CD4-positive, CD25-positive, alpha-beta regulatory T cell (primary cell): ENCODE results near the gene PRKAA1. TPM values are rescaled to one million over a fixed set of nuclear protein-coding genes. Genes with fewer than 3 reads are reported as not detected.
"Not testable (repeated sequence)": the region's sequence is repeated elsewhere in the genome, so short reads cannot be mapped to it uniquely, and the experiment has no call there.

ENCODE experiments used
- ATAC-seq, 2 donors: fragments of 150-1000 bp; cut with Tn5 transposase; one replicate each; pipeline ENCODE4 v1.10.0; 2021; ENCODE audit warnings: low read depth in 2 of 2, moderate number of reproducible peaks in 2 of 2, moderate library complexity in 1 of 2
- DNase-seq, 3 donors: peaks; one replicate each; pipeline versions ENCODE4 v3.0.0 to v3.0.0-alpha.2; 2012 to 2022; ENCODE audit warnings: mixed read lengths in 1 of 3
- H3K27ac ChIP-seq: one replicate; pipeline ENCODE4 v1.7.0; 2013; ENCODE audit warnings: mild to moderate bottlenecking, low read length; ENCODE audit not compliant: insufficient read depth, poor library complexity, severe bottlenecking
- H3K27me3 ChIP-seq: one replicate; pipeline ENCODE4 v1.7.0; 2013; ENCODE audit warnings: low read length; ENCODE audit not compliant: control insufficient read depth, insufficient read depth
- H3K36me3 ChIP-seq: one replicate; pipeline ENCODE4 v1.7.0; 2013; ENCODE audit warnings: mild to moderate bottlenecking, low read length, moderate library complexity; ENCODE audit not compliant: control insufficient read depth, insufficient read depth
- H3K4me1 ChIP-seq: 2 replicates; pipeline ENCODE4 v1.7.0; 2013; ENCODE audit warnings: mild to moderate bottlenecking, low read length; ENCODE audit not compliant: insufficient read depth, control insufficient read depth, poor library complexity, severe bottlenecking
- H3K4me3 ChIP-seq: one replicate; pipeline ENCODE4 v1.7.0; 2013; ENCODE audit warnings: low read depth, mild to moderate bottlenecking, low read length, moderate library complexity
- H3K9me3 ChIP-seq, 2 experiments: 1 replicate in 1 of 2; 2 replicates in 1 of 2; pipeline ENCODE4 v1.7.0; 2013; ENCODE audit warnings: low read length in 2 of 2, mild to moderate bottlenecking in 1 of 2, moderate library complexity in 1 of 2; ENCODE audit not compliant: control insufficient read depth in 2 of 2
- H3K27ac Mint-ChIP-seq, 3 donors: one replicate each; pipeline ENCODE4 v1.8.0; 2020 to 2022; ENCODE audit warnings: mild to moderate bottlenecking in 3 of 3, mixed read lengths in 3 of 3, moderate library complexity in 2 of 3
- H3K27me3 Mint-ChIP-seq: one replicate; pipeline ENCODE4 v1.8.0; 2022; ENCODE audit warnings: mild to moderate bottlenecking, mixed read lengths
- H3K36me3 Mint-ChIP-seq: one replicate; pipeline ENCODE4 v1.8.0; 2020; ENCODE audit warnings: mixed read lengths
- H3K4me1 Mint-ChIP-seq, 4 donors: one replicate each; pipeline ENCODE4 v1.8.0; 2020 to 2022; ENCODE audit warnings: mixed read lengths in 4 of 4, mild to moderate bottlenecking in 1 of 4
- H3K4me3 Mint-ChIP-seq, 4 donors: one replicate each; pipeline ENCODE4 v1.8.0; 2020 to 2022; ENCODE audit warnings: mild to moderate bottlenecking in 4 of 4, mixed read lengths in 4 of 4, moderate library complexity in 3 of 4
- H3K9me3 Mint-ChIP-seq, 7 donors: one replicate each; pipeline ENCODE4 v1.8.0; 2020 to 2022; ENCODE audit warnings: mixed read lengths in 7 of 7, mild to moderate bottlenecking in 3 of 7, moderate library complexity in 2 of 7
- polyA plus RNA-seq, 4 donors: library from polyadenylated mRNA; unstranded; fragments of 300-500 nt; fragmentation: Illumina TruSeq; gene quantifications; one replicate each; pipeline ENCODE4 v1.2.3, GENCODE V29; 2021
- total RNA-seq: library from RNA; stranded (reverse); gene quantifications from one replicate; pipeline ENCODE4 v1.2.3, GENCODE V29; 2022

Gene PRKAA1
- total and polyA plus RNA-seq, 5 donors from 2014 or later = 34.1 to 102 (median 44.1) TPM

DNA sequence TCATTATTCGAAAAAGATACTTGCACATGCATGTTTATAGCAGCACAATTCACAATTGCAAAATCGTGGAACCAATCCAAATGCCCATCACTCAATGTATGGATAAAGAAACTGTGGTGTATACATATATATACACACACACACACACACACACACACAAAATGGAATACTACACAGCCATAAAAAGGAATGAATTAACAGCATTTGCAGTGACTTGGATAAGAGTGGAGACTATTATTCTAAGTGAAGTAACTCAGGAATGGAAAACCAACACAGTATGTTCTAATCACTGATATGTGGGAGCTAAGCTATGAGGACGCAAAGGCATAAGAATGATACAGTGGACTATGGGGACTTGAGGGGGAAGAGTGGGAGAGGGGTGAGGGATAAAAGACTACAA, 3.3 kb downstream of the PRKAA1 start:
- H3K4me3 Mint-ChIP-seq = peak overlapping the region in 3 of 4 donors; percentile 38 to 97 (median 45)
- H3K4me1 ChIP-seq = peaks cover 41% of the 10 kb centered on the region
- not testable (repeated sequence) for H3K9me3 ChIP-seq, ATAC-seq, H3K4me3 ChIP-seq, H3K36me3 ChIP-seq, DNase-seq, H3K27me3 ChIP-seq, H3K27ac ChIP-seq, H3K27me3 Mint-ChIP-seq, H3K9me3 Mint-ChIP-seq
- H3K4me1 Mint-ChIP-seq = peaks cover 31 to 78% (median 59%) of the 10 kb centered on the region in 4 donors
- peaks cover 10% of the 10 kb centered on the region for H3K36me3 Mint-ChIP-seq
- H3K27ac Mint-ChIP-seq = peak overlapping the region in 1 of 3 donors; percentile 62

- H3K4me1 Mint-ChIP-seq = peaks cover 34 to 78% (median 62%) of the 10 kb centered on the region in 4 donors
Measured at GRCh38 chr5:40794340-40794739, 3.8 kb downstream of the PRKAA1 start.

DNA sequence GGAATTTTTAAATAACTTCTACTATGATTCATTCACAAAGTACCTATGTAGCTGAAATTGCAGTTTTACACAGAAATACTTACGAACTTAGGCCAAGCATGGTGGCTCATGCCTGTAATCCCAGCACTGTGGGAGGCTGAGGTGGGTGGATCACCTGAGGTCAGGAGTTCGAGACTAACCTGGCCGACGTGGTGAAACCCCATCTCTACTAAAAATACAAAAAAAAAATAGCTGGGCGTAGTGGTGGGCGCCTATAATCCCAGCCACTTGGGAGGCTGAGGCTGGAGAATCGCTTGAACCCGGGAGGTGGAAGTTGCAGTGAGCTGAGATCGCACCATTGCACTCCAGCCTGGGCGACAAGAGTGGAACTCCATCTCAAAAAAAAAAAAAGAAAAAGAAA, 5.5 kb downstream of the PRKAA1 start:
- H3K9me3 ChIP-seq, H3K27me3 Mint-ChIP-seq, DNase-seq, H3K27ac ChIP-seq, ATAC-seq, H3K36me3 ChIP-seq, H3K27me3 ChIP-seq, H3K9me3 Mint-ChIP-seq, H3K27ac Mint-ChIP-seq, H3K4me3 Mint-ChIP-seq, H3K4me3 ChIP-seq: not testable (repeated sequence)
- Mint-ChIP-seq H3K4me1 (peaks cover 43 to 87% (median 63%) of the 10 kb centered on the region in 4 donors), H3K36me3 (peaks cover 30% of the 10 kb centered on the region)
- H3K4me1 ChIP-seq = peaks cover 32% of the 10 kb centered on the region

More at GRCh38 chr5:40794340-40794739, 3.8 kb downstream of the PRKAA1 start:
- not testable (repeated sequence) for H3K4me3 ChIP-seq, H3K27me3 ChIP-seq, H3K9me3 ChIP-seq, H3K27ac ChIP-seq, H3K9me3 Mint-ChIP-seq, H3K36me3 ChIP-seq, DNase-seq, H3K27ac Mint-ChIP-seq, H3K27me3 Mint-ChIP-seq, ATAC-seq
- Mint-ChIP-seq H3K36me3 (peaks cover 13% of the 10 kb centered on the region), H3K4me3 (peak overlapping the region in 1 of 4 donors; percentile 39)
- peaks cover 41% of the 10 kb centered on the region for H3K4me1 ChIP-seq

- peaks cover 36 to 85% (median 62%) of the 10 kb centered on the region in 4 donors for H3K4me1 Mint-ChIP-seq
- no peak overlapping the region for H3K4me3 ChIP-seq
- H3K36me3 Mint-ChIP-seq = peaks cover 33% of the 10 kb centered on the region
- H3K36me3 ChIP-seq = peaks cover 3% of the 10 kb centered on the region
- peaks cover 28% of the 10 kb centered on the region for H3K4me1 ChIP-seq
- no peak for DNase-seq
- no peak overlapping the region for H3K27ac ChIP-seq
- H3K9me3 ChIP-seq = no peaks in the 10 kb centered on the region
- no peaks in the 10 kb centered on the region for H3K27me3 Mint-ChIP-seq
- no peaks in the 10 kb centered on the region for H3K27me3 ChIP-seq
- no peak overlapping the region for H3K4me3 Mint-ChIP-seq
- H3K9me3 Mint-ChIP-seq = peaks cover 0 to 2% (median 0%) of the 10 kb centered on the region in 7 donors
- ATAC-seq = no peak
- no peak overlapping the region for H3K27ac Mint-ChIP-seq
Measured at GRCh38 chr5:40791715-40792139, 6.4 kb downstream of the PRKAA1 start.

DNA sequence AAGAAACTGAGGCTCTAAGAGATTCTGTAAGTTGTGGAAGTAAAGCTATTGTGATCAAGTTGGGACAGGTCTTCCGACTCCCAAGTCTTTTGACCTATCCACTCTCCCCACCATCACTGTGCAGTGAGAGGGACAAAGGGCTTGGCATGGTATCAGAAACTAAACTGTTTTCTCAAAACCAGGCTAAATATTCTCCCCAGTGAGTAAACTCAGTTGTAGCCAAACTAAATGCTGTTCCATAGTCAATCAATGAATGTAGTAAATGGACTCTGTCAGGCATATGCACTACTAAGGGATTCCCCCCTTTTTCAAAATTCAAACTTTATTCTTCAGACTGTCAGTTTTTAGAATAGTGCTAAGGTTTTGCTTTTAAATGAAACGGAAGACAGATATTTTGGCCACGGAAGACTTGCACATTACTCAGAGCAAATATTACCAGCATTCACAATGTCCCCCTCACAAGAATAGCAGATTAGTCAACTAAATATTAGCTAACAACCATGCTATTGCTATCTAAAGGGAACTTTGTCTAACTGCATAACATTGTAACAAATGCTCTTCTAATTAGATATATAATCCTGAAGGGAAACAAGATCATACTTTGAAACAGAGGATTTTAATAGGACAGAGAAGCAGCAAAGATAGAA, 7.1 kb downstream of the PRKAA1 start:
- peaks cover 36% of the 10 kb centered on the region for H3K36me3 Mint-ChIP-seq
- DNase-seq (no peak), ATAC-seq (no peak)
- no peaks in the 10 kb centered on the region for H3K27me3 ChIP-seq
- peaks cover 5% of the 10 kb centered on the region for H3K36me3 ChIP-seq
- H3K27ac ChIP-seq = no peak overlapping the region
- H3K4me1 ChIP-seq = peaks cover 22% of the 10 kb centered on the region
- H3K9me3 Mint-ChIP-seq = peaks cover 0 to 2% (median 0%) of the 10 kb centered on the region in 7 donors
- no peaks in the 10 kb centered on the region for H3K27me3 Mint-ChIP-seq
- H3K4me3 Mint-ChIP-seq = peak overlapping the region in 1 of 4 donors; percentile 16
- no peak overlapping the region for H3K27ac Mint-ChIP-seq
- peak overlapping the region; percentile 4 for H3K4me3 ChIP-seq
- H3K4me1 Mint-ChIP-seq = peaks cover 35 to 79% (median 61%) of the 10 kb centered on the region in 4 donors
- H3K9me3 ChIP-seq = no peaks in the 10 kb centered on the region

DNA sequence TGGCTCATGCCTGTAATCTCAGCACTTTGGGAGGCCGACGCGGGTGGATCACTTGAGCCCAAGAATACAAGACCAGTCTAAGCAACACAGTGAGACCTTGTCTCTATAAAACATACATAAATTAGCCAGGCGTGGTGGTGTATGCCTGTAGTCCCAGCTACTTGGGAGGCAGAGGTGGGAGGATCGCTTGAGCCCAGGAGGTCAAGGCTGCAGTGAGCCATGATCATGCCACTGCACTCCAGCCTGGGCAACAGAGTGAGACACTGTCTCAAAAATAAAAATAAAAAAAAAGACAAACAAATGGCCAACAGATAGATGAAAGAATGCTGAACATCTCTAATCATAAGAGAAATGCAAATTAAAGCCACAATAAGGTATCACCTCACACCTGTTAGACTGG, 9.2 kb downstream of the PRKAA1 start:
- not testable (repeated sequence) for DNase-seq, H3K27me3 ChIP-seq, H3K9me3 ChIP-seq, H3K4me3 ChIP-seq, H3K27me3 Mint-ChIP-seq, ATAC-seq, H3K27ac ChIP-seq, H3K9me3 Mint-ChIP-seq, H3K27ac Mint-ChIP-seq, H3K36me3 ChIP-seq
- H3K4me1 ChIP-seq = peaks cover 13% of the 10 kb centered on the region
- peak overlapping the region in 1 of 4 donors; percentile 14 for H3K4me3 Mint-ChIP-seq
- peaks cover 42 to 75% (median 59%) of the 10 kb centered on the region in 4 donors for H3K4me1 Mint-ChIP-seq
- peaks cover 33% of the 10 kb centered on the region for H3K36me3 Mint-ChIP-seq

- no peak overlapping the region for H3K27ac Mint-ChIP-seq
- H3K4me1 Mint-ChIP-seq = peaks cover 38 to 73% (median 54%) of the 10 kb centered on the region in 4 donors
- peaks cover 33% of the 10 kb centered on the region for H3K36me3 Mint-ChIP-seq
- H3K4me3 Mint-ChIP-seq = peak overlapping the region in 1 of 4 donors; percentile 46
- DNase-seq = no peak
- H3K36me3 ChIP-seq = peaks cover 2% of the 10 kb centered on the region
- no peak for ATAC-seq
- no peaks in the 10 kb centered on the region for H3K27me3 ChIP-seq
- H3K27me3 Mint-ChIP-seq = no peaks in the 10 kb centered on the region
- H3K27ac ChIP-seq = no peak overlapping the region
- H3K4me1 ChIP-seq = peaks cover 7% of the 10 kb centered on the region
- H3K9me3 ChIP-seq = no peaks in the 10 kb centered on the region
- no peak overlapping the region for H3K4me3 ChIP-seq
- H3K9me3 Mint-ChIP-seq = peaks cover 0 to 2% (median 0%) of the 10 kb centered on the region in 7 donors
Measured at GRCh38 chr5:40787986-40788385, 10.2 kb downstream of the PRKAA1 start.

DNA sequence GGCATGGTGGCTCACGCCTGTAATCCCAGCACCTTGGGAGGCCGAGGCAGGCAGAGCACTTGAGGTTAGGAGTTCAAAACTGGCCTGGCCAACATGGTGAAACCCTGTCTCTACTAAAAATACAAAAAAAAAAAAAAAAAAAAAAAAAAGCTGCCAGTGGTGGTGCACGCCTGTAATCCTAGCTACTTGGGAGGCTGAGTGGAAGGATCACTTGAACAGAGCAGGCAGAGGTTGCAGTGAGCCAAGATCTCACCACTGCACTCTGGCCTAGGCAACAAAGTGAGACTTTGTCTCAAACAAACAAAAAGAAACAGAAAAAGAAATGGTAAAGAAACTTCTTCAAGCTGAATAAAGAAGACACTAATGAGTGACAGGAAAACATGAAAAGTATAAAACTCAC, 11.5 kb downstream of the PRKAA1 start:
- peaks cover 49 to 76% (median 60%) of the 10 kb centered on the region in 4 donors for H3K4me1 Mint-ChIP-seq
- not testable (repeated sequence) for ATAC-seq, H3K27me3 ChIP-seq, H3K9me3 Mint-ChIP-seq, H3K4me3 Mint-ChIP-seq, H3K27ac ChIP-seq, DNase-seq, H3K4me1 ChIP-seq, H3K36me3 ChIP-seq, H3K4me3 ChIP-seq, H3K27me3 Mint-ChIP-seq, H3K9me3 ChIP-seq
- peaks cover 33% of the 10 kb centered on the region for H3K36me3 Mint-ChIP-seq
- H3K27ac Mint-ChIP-seq = peak overlapping the region in 1 of 3 donors; percentile 32
